Motor neuron (in vitro differentiated cells): ENCODE data around the gene JUNB. TPM values are rescaled to one million over a fixed set of nuclear protein-coding genes. Genes with fewer than 3 reads are reported as not detected.
"Not testable (repeated sequence)": the region's sequence is repeated elsewhere in the genome, so short reads cannot be mapped to it uniquely, and the experiment has no call there.

Experiments used
- ATAC-seq, 8 experiments: fragments of 200-7000 bp; cut with Tn5 transposase; replicated peaks in 6 of 8; 2 replicates each; pipeline ENCODE4 v1.8.0; 2021; ENCODE audit warnings: mild to moderate bottlenecking in 8 of 8, moderate library complexity in 8 of 8
- H3K27ac ChIP-seq, 2 donors: fragments of 250-450 bp; sonication (Bioruptor Pico); 2 replicates each; pipeline ENCODE4 v1.9.0; 2021; ENCODE audit warnings: antibody characterized with exemption in 2 of 2, mild to moderate bottlenecking in 2 of 2, moderate library complexity in 1 of 2
- H3K4me1 ChIP-seq, 2 donors: fragments of 250-450 bp; sonication (Bioruptor Pico); replicated peaks in 1 of 2; 2 replicates each; pipeline ENCODE4 v1.6.1; 2021; ENCODE audit warnings: antibody characterized with exemption in 2 of 2, mild to moderate bottlenecking in 2 of 2, moderate library complexity in 1 of 2
- H3K4me3 ChIP-seq, 5 donors: fragments of 250-450 bp; sonication (Bioruptor Pico); 2 replicates each; pipeline ENCODE4 v1.9.0; 2021; ENCODE audit warnings: antibody characterized with exemption in 5 of 5, mild to moderate bottlenecking in 5 of 5, moderate library complexity in 4 of 5
- WGBS, 10 experiments: fragments of 450-650 bp; shearing (Covaris generic); methylation state at CpG; one replicate each; pipeline ENCODE4 v1.0.0; 2022; 5-methylcytosine and 5-hydroxymethylcytosine counted together
- in situ Hi-C, 9 experiments: fragments of 400-800 bp; cut with MboI; loops; one replicate each; pipeline ENCODE4 v1.15.0; 2021; ENCODE audit warnings: low sequenced_read_pairs in 9 of 9, low pct_unique_long_range_greater_than_20kb in 2 of 9; ENCODE audit not compliant: unreplicated experiment in 9 of 9
- total RNA-seq, 8 experiments: library from RNA; unstranded; fragments of 300-600 nt; gene quantifications; 2 replicates each; pipeline versions ENCODE4 v1.2.3 to v1.2.4, GENCODE V29; 2022

JUNB gene
- total RNA-seq, 8 experiments from 2014 or later = 11.0 to 115 (median 45.8) TPM

GRCh38 chr19:12806242-12807081 is 15.2 kb downstream of the JUNB start, which contains the start of gene RNASEH2A:
RNASEH2A (plus strand) TSS chr19:12806584; CDS start chr19:12806674, 90 bp downstream.
- WGBS, 10 experiments = 0 to 56% (median 4%) methylated on average over 1 to 20 of the region's 66 CpGs; no CpG with 5 or more reads in 4 of the 10 experiments
- peak within 1 kb of the TSS in 1 of 2 donors; percentile 76 for H3K27ac ChIP-seq

GRCh38 chr19:12815088-12815487 is 23.8 kb downstream of the JUNB start:
- ATAC-seq = no peak
- no peak overlapping the region for H3K27ac ChIP-seq
- 52 to 100% (median 95%) methylated on average over 3 to 7 of the region's 7 CpGs for WGBS, 10 experiments
- no peak overlapping the region for H3K4me3 ChIP-seq
- H3K4me1 ChIP-seq = no peaks in the 10 kb centered on the region
- in situ Hi-C loops = no loop called here

More at GRCh38 chr19:12806242-12807081, 15.2 kb downstream of the JUNB start, which contains the start of gene RNASEH2A:
- H3K4me1 ChIP-seq = peaks cover 11 to 12% of the 10 kb centered on the region in 2 donors
- peak; percentile 74 to 87 (median 80) for ATAC-seq
- peak within 1 kb of the TSS; percentile 48 to 82 (median 66) for H3K4me3 ChIP-seq
- in situ Hi-C loops = no loop called here

- ATAC-seq, in situ Hi-C loops, H3K27ac ChIP-seq, H3K4me3 ChIP-seq, H3K4me1 ChIP-seq: not testable (repeated sequence)
- WGBS, 10 experiments = 40 to 100% (median 94%) methylated on average over 1 to 4 of the region's 6 CpGs; no CpG with 5 or more reads in 3 of the 10 experiments
These were observed 25.9 kb downstream of the JUNB start for GRCh38 chr19:12817188-12817587.

GRCh38 chr19:12817810-12818209 is 26.5 kb downstream of the JUNB start:
- in situ Hi-C loops, ATAC-seq, H3K27ac ChIP-seq, H3K4me3 ChIP-seq, H3K4me1 ChIP-seq: not testable (repeated sequence)
- 89 to 100% (median 94%) methylated on average over 1 to 9 of the region's 11 CpGs; no CpG with 5 or more reads in 6 of the 10 experiments for WGBS, 10 experiments

GRCh38 chr19:12821761-12822160 is 30.5 kb downstream of the JUNB start:
- no peak for ATAC-seq
- Histone ChIP-seq H3K4me1 (no peaks in the 10 kb centered on the region), H3K4me3 (no peak overlapping the region), H3K27ac (no peak overlapping the region)
- 60 to 100% (median 93%) methylated on average over 1 to 2 of the region's 2 CpGs; no CpG with 5 or more reads in 2 of the 10 experiments for WGBS, 10 experiments
- in situ Hi-C loops = no loop called here

GRCh38 chr19:12825254-12826131 is 34.2 kb downstream of the JUNB start:
- peak overlapping the region in 1 of 5 donors; percentile 6 for H3K4me3 ChIP-seq
- peaks cover 4 to 7% of the 10 kb centered on the region in 2 donors for H3K4me1 ChIP-seq
- in situ Hi-C loops = no loop called here
- peak; percentile 26 to 84 (median 52) for ATAC-seq
- H3K27ac ChIP-seq = no peak overlapping the region
- 16 to 60% (median 26%) methylated on average over 1 to 13 of the region's 46 CpGs; no CpG with 5 or more reads in 4 of the 10 experiments for WGBS, 10 experiments

- ATAC-seq = peak in 5 of 8 experiments; percentile 17 to 74 (median 28)
- no peak overlapping the region for H3K27ac ChIP-seq
- peaks cover 4 to 13% of the 10 kb centered on the region in 2 donors for H3K4me1 ChIP-seq
- WGBS, 10 experiments = 0 to 40% (median 4%) methylated on average over 1 to 14 of the region's 23 CpGs; no CpG with 5 or more reads in 3 of the 10 experiments
- in situ Hi-C loops = no loop called here
- H3K4me3 ChIP-seq = no peak overlapping the region
These were observed 37.2 kb downstream of the JUNB start for GRCh38 chr19:12828494-12828893.

- 0% methylated on average over 1 of the region's 5 CpGs; no CpG with 5 or more reads in 9 of the 10 experiments for WGBS, 10 experiments
- in situ Hi-C loops = no loop called here
- peak overlapping the region in 1 of 2 donors; percentile 9 for H3K27ac ChIP-seq
- peak in 1 of 8 experiments; percentile 1 for ATAC-seq
- H3K4me3 ChIP-seq = peak overlapping the region; percentile 71 to 85 (median 75)
- H3K4me1 ChIP-seq = peaks cover 2 to 14% of the 10 kb centered on the region in 2 donors
These were observed 42.1 kb downstream of the JUNB start for GRCh38 chr19:12833418-12833737.

GRCh38 chr19:12833738-12834565 is 42.7 kb downstream of the JUNB start:
- WGBS, 10 experiments = no CpG with 5 or more reads among the region's 87 CpGs
- peaks cover 0 to 11% of the 10 kb centered on the region in 2 donors for H3K4me1 ChIP-seq
- H3K4me3 ChIP-seq = peak overlapping the region; percentile 71 to 85 (median 75)
- H3K27ac ChIP-seq = peak overlapping the region; percentile 51 to 82
- peak in 7 of 8 experiments; percentile 6 to 55 (median 44) for ATAC-seq
- in situ Hi-C loops = no loop called here

- in situ Hi-C loops = no loop called here
- H3K4me3 ChIP-seq = peak within 1 kb of the TSS; percentile 71 to 85 (median 75)
- H3K27ac ChIP-seq = peak within 1 kb of the TSS; percentile 51 to 82
- WGBS, 10 experiments = 3 to 19% (median 17%) methylated on average over 6 to 7 of the region's 20 CpGs; no CpG with 5 or more reads in 7 of the 10 experiments
- ATAC-seq = no peak
- H3K4me1 ChIP-seq = peaks cover 4 to 11% of the 10 kb centered on the region in 2 donors
These were observed 43.3 kb downstream of the JUNB start, which contains the start of gene RTBDN for GRCh38 chr19:12834566-12834943. RTBDN (minus strand) TSS chr19:12834579; CDS start chr19:12829979, 4,600 bp downstream.

GRCh38 chr19:12834976-12835757 is 43.9 kb downstream of the JUNB start:
- peaks cover 10 to 17% of the 10 kb centered on the region in 2 donors for H3K4me1 ChIP-seq
- ATAC-seq = peak in 2 of 8 experiments; percentile 5 to 6
- in situ Hi-C loops = no loop called here
- H3K27ac ChIP-seq = no peak overlapping the region
- peak overlapping the region in 3 of 5 donors; percentile 71 to 85 (median 75) for H3K4me3 ChIP-seq
- WGBS, 10 experiments = 0 to 30% (median 2%) methylated on average over 1 to 15 of the region's 39 CpGs; no CpG with 5 or more reads in 3 of the 10 experiments
